ENCODE measurements around the gene TBC1D5.
"Not testable (repeated sequence)": the region's sequence is repeated elsewhere in the genome, so short reads cannot be mapped to it uniquely, and the experiment has no call there.

TBC1D5 gene

DNA sequence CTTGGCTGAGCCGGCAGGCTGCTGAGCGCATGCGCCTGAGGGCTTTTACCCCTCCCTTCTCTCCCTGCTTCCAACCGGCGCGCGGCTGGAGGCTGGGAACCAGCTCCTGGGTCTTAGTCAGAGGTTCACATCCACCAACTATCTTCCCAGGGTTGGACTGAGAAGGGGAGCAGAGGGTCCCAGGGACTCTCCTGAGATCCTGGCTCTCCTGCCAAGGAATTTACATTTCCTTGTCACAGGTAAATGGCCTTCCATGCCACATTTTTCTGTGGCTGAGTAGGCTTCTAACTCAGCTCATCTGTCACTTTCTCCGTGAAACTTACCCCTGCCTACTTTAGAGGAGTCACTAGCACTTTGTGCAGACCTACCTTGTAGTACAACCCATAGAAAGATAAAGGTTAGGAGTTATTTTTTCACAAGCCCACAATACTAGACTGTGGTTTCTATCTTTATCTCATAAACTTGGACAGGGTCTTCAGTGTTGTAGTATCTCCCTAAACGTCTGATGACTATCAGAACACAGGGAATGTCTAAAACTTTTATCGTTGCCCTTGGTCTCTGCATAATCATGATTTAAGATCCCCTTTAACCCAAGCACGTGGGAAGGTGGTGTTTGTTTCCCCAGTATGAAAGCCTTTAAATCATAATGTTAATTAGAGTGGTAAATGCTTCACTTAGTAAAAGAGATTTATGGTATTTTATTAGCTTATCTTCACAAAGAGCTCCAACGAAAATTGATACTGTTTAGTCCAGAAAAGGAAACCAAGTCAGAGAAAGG is 638 bp upstream of the TBC1D5 start:
- DNase-seq (ENCODE audit: low read depth): no peak
- peak overlapping the region; percentile 99 for H3K4me3 ChIP-seq (ENCODE audit: low read depth, low read length)
- TF ChIP-seq, protein P1, sequence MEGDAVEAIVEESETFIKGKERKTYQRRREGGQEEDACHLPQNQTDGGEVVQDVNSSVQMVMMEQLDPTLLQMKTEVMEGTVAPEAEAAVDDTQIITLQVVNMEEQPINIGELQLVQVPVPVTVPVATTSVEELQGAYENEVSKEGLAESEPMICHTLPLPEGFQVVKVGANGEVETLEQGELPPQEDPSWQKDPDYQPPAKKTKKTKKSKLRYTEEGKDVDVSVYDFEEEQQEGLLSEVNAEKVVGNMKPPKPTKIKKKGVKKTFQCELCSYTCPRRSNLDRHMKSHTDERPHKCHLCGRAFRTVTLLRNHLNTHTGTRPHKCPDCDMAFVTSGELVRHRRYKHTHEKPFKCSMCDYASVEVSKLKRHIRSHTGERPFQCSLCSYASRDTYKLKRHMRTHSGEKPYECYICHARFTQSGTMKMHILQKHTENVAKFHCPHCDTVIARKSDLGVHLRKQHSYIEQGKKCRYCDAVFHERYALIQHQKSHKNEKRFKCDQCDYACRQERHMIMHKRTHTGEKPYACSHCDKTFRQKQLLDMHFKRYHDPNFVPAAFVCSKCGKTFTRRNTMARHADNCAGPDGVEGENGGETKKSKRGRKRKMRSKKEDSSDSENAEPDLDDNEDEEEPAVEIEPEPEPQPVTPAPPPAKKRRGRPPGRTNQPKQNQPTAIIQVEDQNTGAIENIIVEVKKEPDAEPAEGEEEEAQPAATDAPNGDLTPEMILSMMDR (IDR thresholded peaks at IDR 0.05; ENCODE audit: insufficient read depth, low read depth, low read length, missing control alignments): no peak

DNA sequence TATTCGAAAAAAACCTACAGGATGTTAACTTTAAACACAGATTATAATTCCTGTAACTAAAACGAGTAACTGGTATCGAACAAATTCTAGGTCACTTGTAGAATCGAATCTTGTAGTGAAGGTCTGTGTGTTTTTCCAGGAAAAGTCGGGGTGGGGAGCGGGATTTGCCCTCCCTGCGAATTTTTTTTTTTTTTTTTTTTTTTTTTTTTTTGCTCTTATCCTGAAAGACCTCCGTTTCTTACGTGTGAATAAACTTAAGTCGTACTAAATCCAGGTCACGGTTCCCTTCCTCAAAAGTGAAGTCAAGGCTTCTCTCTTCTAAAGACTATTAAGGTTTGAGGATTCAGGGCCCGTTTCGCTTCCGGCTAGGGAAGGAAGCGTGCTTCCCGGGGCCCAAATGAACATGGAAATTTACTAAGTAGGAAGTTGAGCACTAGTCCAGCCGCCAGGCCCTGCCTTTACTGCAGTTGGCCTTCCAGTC is 770 bp downstream of the TBC1D5 start:
- H3K4me3 ChIP-seq (ENCODE audit: low read depth, low read length): peak overlapping the region; percentile 63
- no peak for DNase-seq (ENCODE audit: low read depth)
- TF ChIP-seq, protein P1 (IDR thresholded peaks at IDR 0.05; ENCODE audit: insufficient read depth, low read depth, low read length, missing control alignments): no peak

DNA sequence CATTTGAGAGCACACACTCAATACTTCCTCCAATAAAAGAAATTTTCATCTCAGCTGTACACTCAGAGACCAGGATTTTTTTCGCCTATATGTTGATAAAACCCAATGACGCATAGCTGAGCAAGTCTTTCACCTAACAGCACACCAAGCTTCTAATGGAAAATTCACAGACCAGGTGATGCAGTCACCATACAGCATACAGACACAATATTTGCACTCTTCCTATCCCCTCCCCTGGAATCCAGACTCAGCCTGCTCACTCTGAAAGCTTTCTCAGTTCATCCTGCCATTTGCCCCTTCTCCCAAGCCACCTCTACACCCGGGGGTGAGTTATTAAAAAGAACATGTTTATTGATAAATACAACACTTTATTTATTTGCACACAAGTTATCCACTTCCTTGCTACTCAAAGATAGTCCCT is 1.7 kb downstream of the TBC1D5 start:
- peak overlapping the region; percentile 63 for H3K4me3 ChIP-seq (ENCODE audit: low read depth, low read length)
- TF ChIP-seq, protein P1 (IDR thresholded peaks at IDR 0.05; ENCODE audit: insufficient read depth, low read depth, low read length, missing control alignments): no peak
- peak; percentile 44 for DNase-seq (ENCODE audit: low read depth)

DNA sequence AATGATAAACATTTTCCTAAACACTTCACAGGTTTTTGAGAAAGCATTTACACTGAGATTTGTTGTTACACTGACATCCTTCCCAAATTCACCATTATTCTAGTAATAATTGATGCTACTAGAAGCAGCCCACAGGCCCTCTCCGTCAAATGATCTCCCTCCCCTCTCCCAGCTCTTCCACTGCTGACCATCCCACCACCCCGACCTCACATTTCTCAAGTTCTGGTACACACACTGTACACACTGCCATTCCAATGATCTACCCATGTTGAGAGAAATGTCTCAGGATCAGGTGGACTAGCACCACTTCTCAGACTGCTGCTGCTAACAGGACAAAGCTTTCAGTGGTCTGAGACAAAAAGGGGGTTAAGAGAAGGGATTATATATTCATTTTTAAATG is 3.5 kb downstream of the TBC1D5 start:
- peak; percentile 11 for DNase-seq (ENCODE audit: low read depth)
- peak overlapping the region; percentile 63 for H3K4me3 ChIP-seq (ENCODE audit: low read depth, low read length)
- TF ChIP-seq, protein P1 (IDR thresholded peaks at IDR 0.05; ENCODE audit: insufficient read depth, low read depth, low read length, missing control alignments): no peak

DNA sequence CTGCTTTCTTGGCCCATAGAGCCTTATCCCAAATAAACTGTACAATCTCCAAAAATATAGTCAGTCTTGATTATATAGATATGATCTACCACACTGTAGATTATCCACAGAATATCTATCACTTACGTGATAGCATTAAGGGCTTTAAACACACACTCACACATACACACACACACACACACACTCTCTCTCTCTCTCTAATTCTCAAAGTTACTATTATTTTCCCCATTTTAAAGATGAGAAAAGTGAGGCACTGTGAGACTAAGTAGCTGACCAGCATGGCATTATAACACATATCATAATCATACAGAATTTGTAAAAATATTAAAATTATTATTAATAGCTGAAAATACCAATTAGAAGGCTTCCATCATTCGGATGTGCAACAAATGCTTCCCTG is 4.2 kb downstream of the TBC1D5 start:
- TF ChIP-seq, protein P1 (IDR thresholded peaks at IDR 0.05; ENCODE audit: insufficient read depth, low read depth, low read length, missing control alignments): no peak
- peak overlapping the region; percentile 63 for H3K4me3 ChIP-seq (ENCODE audit: low read depth, low read length)
- DNase-seq (ENCODE audit: low read depth): no peak

DNA sequence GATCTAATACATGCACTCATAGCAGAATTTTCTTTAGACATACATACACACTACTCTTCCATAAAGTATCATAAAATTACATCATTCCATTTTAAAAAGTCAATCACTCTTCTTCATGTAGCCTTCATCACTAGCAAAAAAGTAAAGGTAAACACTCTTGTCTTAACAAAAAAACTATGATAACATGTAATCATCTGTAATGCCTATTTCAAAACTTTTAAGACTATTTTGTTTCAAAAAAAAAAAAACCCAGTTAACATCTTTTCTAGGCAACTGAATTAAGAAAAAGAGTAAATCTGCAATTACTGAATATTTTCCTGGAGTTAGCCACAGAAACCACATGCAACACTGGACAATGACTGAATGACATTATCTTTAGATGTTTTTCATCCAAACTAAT is 4.8 kb downstream of the TBC1D5 start:
- H3K4me3 ChIP-seq (ENCODE audit: low read depth, low read length): no peak overlapping the region
- TF ChIP-seq, protein P1 (IDR thresholded peaks at IDR 0.05; ENCODE audit: insufficient read depth, low read depth, low read length, missing control alignments): no peak
- no peak for DNase-seq (ENCODE audit: low read depth)

DNA sequence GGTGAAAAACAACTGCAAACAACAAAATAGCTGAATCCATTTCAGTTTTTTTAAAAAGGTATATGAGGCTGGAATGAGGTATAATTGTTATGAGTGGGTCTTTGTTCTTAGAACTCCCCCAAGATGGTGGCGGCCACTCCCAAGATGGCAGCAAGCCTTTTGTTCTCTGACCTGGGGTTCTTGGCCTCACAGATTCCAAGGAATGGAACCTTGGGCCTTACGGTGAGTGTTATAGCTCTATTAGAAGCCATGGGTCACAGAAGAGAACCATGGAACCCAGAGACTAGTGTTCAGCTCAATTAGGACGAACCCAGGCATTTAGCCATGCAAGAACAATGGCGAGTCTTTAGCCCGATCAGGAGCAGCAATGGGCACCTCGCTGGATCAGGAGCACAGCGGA is 7.1 kb downstream of the TBC1D5 start:
- not testable (repeated sequence) for H3K4me3 ChIP-seq (ENCODE audit: low read depth, low read length); DNase-seq (ENCODE audit: low read depth)

All from GM12865 (cell line).